Tibial nerve (tissue), 4 donors: ENCODE measurements around the gene SNAP29.

Source experiments
- CTCF ChIP-seq, 5 experiments: fragments of 200-600 bp in 3 of 5; fragments of 450-650 bp in 2 of 5; sonication (generic) in 3 of 5; IDR thresholded peaks; one replicate each; pipeline ENCODE4 v1.5.1; 2016 to 2019; ENCODE audit warnings: antibody characterized with exemption in 5 of 5, mild to moderate bottlenecking in 3 of 5, moderate library complexity in 2 of 5
- EP300 ChIP-seq, 2 donors: sonication (generic); formaldehyde crosslinking; IDR thresholded peaks; one replicate each; pipeline ENCODE4 v1.6.1; 2017; ENCODE audit warnings: antibody characterized with exemption in 2 of 2, mild to moderate bottlenecking in 1 of 2
- POLR2A ChIP-seq, 2 donors: fragments of 450-650 bp; IDR thresholded peaks; one replicate each; pipeline ENCODE4 v1.6.1; 2017; ENCODE audit warnings: antibody characterized with exemption in 2 of 2, mild to moderate bottlenecking in 2 of 2, moderate library complexity in 2 of 2

GRCh38 chr22:20857247-20857643 is 1.6 kb upstream of the SNAP29 start:
- TF ChIP-seq CTCF (IDR thresholded peaks at IDR 0.05), result no peak
- TF ChIP-seq EP300 (IDR thresholded peaks at IDR 0.05), result no peak
- no peak for TF ChIP-seq POLR2A (IDR thresholded peaks at IDR 0.05)
